HCT116 (cell line): Measurements from ENCODE around the gene BBC3. TPM values are rescaled to one million over a fixed set of nuclear protein-coding genes. Genes with fewer than 3 reads are reported as not detected.

Experiments
- ATAC-seq: fragments of 200-7000 bp; cut with Tn5 transposase; 2 replicates; pipeline ENCODE4 v1.9.1; 2020; ENCODE audit warnings: mild to moderate bottlenecking, moderate library complexity
- BruUV-seq: library from RNA; stranded (reverse); fragments of 400-500 nt; replicated peaks from 2 replicates; lab custom pipeline; 2021; lab: Mats Ljungman, UMichigan
- CTCF ChIA-PET: fragments of 300-600 bp; sonication (Branson Sonifier 250); formaldehyde crosslinking; loops from one replicate; lab custom pipeline; 2021; ENCODE audit warnings: antibody characterized with exemption; lab: Charles Lee
- POLR2A ChIA-PET: fragments of 300-600, 350-600 bp; sonication (Branson Sonifier 250); formaldehyde crosslinking; loops from one replicate; lab custom pipeline; 2021; ENCODE audit warnings: antibody characterized with exemption; lab: Charles Lee
- RAD21 ChIA-PET, 2 experiments: fragments of 300-600 bp; sonication (Branson Sonifier 250); formaldehyde crosslinking; loops; one replicate each; lab custom pipeline; 2023; ENCODE audit warnings: low total read pairs in 2 of 2; ENCODE audit not compliant: uncharacterized antibody in 2 of 2, unreplicated experiment in 2 of 2, low non-redundant PET in 1 of 2; lab: Charles Lee
- DNase-seq: peaks from one replicate; pipeline ENCODE4 v3.0.0-alpha.2; 2010; ENCODE audit warnings: low read depth, low spot score
- H2AFZ ChIP-seq: fragments of 200-600 bp; shearing (Covaris generic), sonication (generic); 2 replicates; pipeline ENCODE4 v1.6.1; 2017; ENCODE audit warnings: low read depth, mixed run types, mixed read lengths, antibody characterized with exemption, low read length; ENCODE audit not compliant: poor library complexity, severe bottlenecking
- H3K27ac ChIP-seq: 2 replicates; pipeline ENCODE4 v1.5.1; 2012; ENCODE audit warnings: low read depth, low read length
- H3K27me3 ChIP-seq: fragments of 200-600 bp; sonication (generic); 2 replicates; pipeline ENCODE4 v1.6.1; 2016; ENCODE audit warnings: mixed run types, low read length, mixed read lengths; ENCODE audit not compliant: insufficient read depth
- H3K36me3 ChIP-seq, 2 experiments: fragments of 200-500 bp in 1 of 2; fragments of 200-600 bp in 1 of 2; sonication (Bioruptor generic) in 1 of 2; sonication (generic) in 1 of 2; 2 replicates each; pipeline versions ENCODE4 v1.5.1 to v1.6.1; 2014 to 2016; ENCODE audit warnings: low read length in 2 of 2, inconsistent platforms in 1 of 2, mixed read lengths in 1 of 2, mixed run types in 1 of 2; ENCODE audit not compliant: insufficient read depth in 2 of 2, control insufficient read depth in 1 of 2
- H3K4me1 ChIP-seq, 2 experiments: fragments of 200-600 bp in 1 of 2; sonication (generic) in 1 of 2; 2 replicates each; pipeline versions ENCODE4 v1.5.1 to v1.6.1; 2012 to 2017; ENCODE audit warnings: low read length in 2 of 2, inconsistent platforms in 1 of 2, mild to moderate bottlenecking in 1 of 2, mixed read lengths in 1 of 2, mixed run types in 1 of 2, moderate library complexity in 1 of 2; ENCODE audit not compliant: insufficient read depth in 2 of 2, control insufficient read depth in 1 of 2
- H3K4me2 ChIP-seq: fragments of 200-600 bp; sonication (generic); 2 replicates; pipeline ENCODE4 v1.6.1; 2017; ENCODE audit warnings: mixed run types, low read length, mixed read lengths
- H3K4me3 ChIP-seq, 2 experiments: fragments of 200-600 bp in 1 of 2; sonication (generic) in 1 of 2; replicated peaks in 1 of 2; 2 replicates each; pipeline ENCODE4 v1.5.1; 2011 to 2016; ENCODE audit warnings: low read length in 2 of 2, control low read depth in 1 of 2, low read depth in 1 of 2, mild to moderate bottlenecking in 1 of 2, mixed read lengths in 1 of 2, mixed run types in 1 of 2
- H3K79me2 ChIP-seq: fragments of 200-600 bp; sonication (generic); 2 replicates; pipeline ENCODE4 v1.6.1; 2017; ENCODE audit warnings: mild to moderate bottlenecking, mixed run types, low read length, moderate library complexity, mixed read lengths; ENCODE audit not compliant: insufficient read depth
- H3K9ac ChIP-seq: fragments of 200-600 bp; sonication (generic); 2 replicates; pipeline ENCODE4 v1.6.1; 2016; ENCODE audit warnings: low read length, mixed read lengths
- H3K9me2 ChIP-seq: fragments of 200-600 bp; sonication (generic), shearing (Covaris generic); 2 replicates; pipeline ENCODE4 v1.6.1; 2017; ENCODE audit warnings: mixed run types, mild to moderate bottlenecking, moderate library complexity; ENCODE audit not compliant: insufficient read depth
- H3K9me3 ChIP-seq, 2 experiments: fragments of 200-500 bp in 1 of 2; fragments of 200-600 bp in 1 of 2; sonication (Bioruptor generic) in 1 of 2; sonication (generic) in 1 of 2; 2 replicates each; pipeline ENCODE4 v1.6.1; 2014 to 2017; ENCODE audit warnings: low read length in 2 of 2, mixed read lengths in 2 of 2, inconsistent platforms in 1 of 2, low read depth in 1 of 2, mild to moderate bottlenecking in 1 of 2, mixed run types in 1 of 2, moderate library complexity in 1 of 2; ENCODE audit not compliant: control insufficient read depth in 1 of 2, insufficient read depth in 1 of 2
- H4K20me1 ChIP-seq: fragments of 200-600 bp; sonication (generic), shearing (Covaris generic); 2 replicates; pipeline ENCODE4 v1.6.1; 2017; ENCODE audit warnings: mixed run types, mild to moderate bottlenecking, moderate library complexity; ENCODE audit not compliant: insufficient read depth
- CBX3 ChIP-seq: IDR thresholded peaks from 2 replicates; pipeline ENCODE4 v1.6.1; 2012; ENCODE audit warnings: low read depth
- CEBPB ChIP-seq: IDR thresholded peaks from 2 replicates; pipeline ENCODE4 v1.6.1; 2012; ENCODE audit warnings: low read depth
- EGR1 ChIP-seq: IDR thresholded peaks from 2 replicates; pipeline ENCODE4 v1.6.1; 2012; ENCODE audit warnings: low read depth
- ELF1 ChIP-seq: IDR thresholded peaks from 2 replicates; pipeline ENCODE4 v1.6.1; 2012; ENCODE audit warnings: low read depth, borderline replicate concordance
- EZH2 ChIP-seq: fragments of 200-600 bp; sonication (generic); IDR thresholded peaks from 2 replicates; pipeline ENCODE4 v1.6.1; 2017; ENCODE audit warnings: antibody characterized with exemption, mixed run types
- JUND ChIP-seq: IDR thresholded peaks from 2 replicates; pipeline ENCODE4 v1.6.1; 2012
- POLR2A ChIP-seq: IDR thresholded peaks from 2 replicates; pipeline ENCODE4 v1.7.0; 2011; ENCODE audit warnings: borderline replicate concordance; ENCODE audit not compliant: insufficient read depth, insufficient read length; ENCODE audit errors: extremely low read depth
- POLR2AphosphoS5 ChIP-seq: IDR thresholded peaks from 2 replicates; pipeline ENCODE4 v1.6.1; 2011; ENCODE audit warnings: mild to moderate bottlenecking, low read depth, low read length, moderate library complexity
- REST ChIP-seq: IDR thresholded peaks from 2 replicates; pipeline ENCODE4 v1.6.1; 2012; ENCODE audit warnings: low read depth
- SIN3A ChIP-seq: IDR thresholded peaks from 2 replicates; pipeline ENCODE4 v1.6.1; 2012; ENCODE audit warnings: low read depth
- SP1 ChIP-seq: IDR thresholded peaks from 2 replicates; pipeline ENCODE4 v1.6.1; 2012; ENCODE audit warnings: low read depth
- SRF ChIP-seq: IDR thresholded peaks from 2 replicates; pipeline ENCODE4 v1.6.1; 2012; ENCODE audit warnings: low read depth
- TCF7L2 ChIP-seq: IDR thresholded peaks from 2 replicates; pipeline ENCODE4 v1.7.0; 2011; ENCODE audit warnings: borderline replicate concordance, inconsistent platforms; ENCODE audit not compliant: insufficient read depth, insufficient read length; ENCODE audit errors: extremely low read depth
- YY1 ChIP-seq: IDR thresholded peaks from 2 replicates; pipeline ENCODE4 v1.6.1; 2011; ENCODE audit warnings: low read length, low read depth, moderate library complexity, mild to moderate bottlenecking; ENCODE audit not compliant: insufficient replicate concordance; ENCODE audit errors: extremely low read depth
- ZNF274 ChIP-seq: fragments of 200-500 bp; sonication (Bioruptor generic); IDR thresholded peaks from 2 replicates; pipeline ENCODE4 v1.6.1; 2014; ENCODE audit warnings: mild to moderate bottlenecking, low read depth, low read length, inconsistent platforms
- intact Hi-C: fragments of 100-400 bp; cut with micrococcal nuclease; formaldehyde crosslinking; loops from 2 replicates; pipeline ENCODE4 v1.10.0; 2022
- total RNA-seq: library from RNA; stranded (reverse); gene quantifications from one replicate; pipeline ENCODE4 v1.2.1, GENCODE V29; 2021; ENCODE audit not compliant: unreplicated experiment
- TF ChIP-seq, protein P1 (sequence below), 3 experiments: fragments of 200-600 bp in 1 of 3; sonication (generic) in 1 of 3; IDR thresholded peaks in 2 of 3; conservative IDR thresholded peaks in 1 of 3; 2 replicates each; pipeline ENCODE4 v1.5.1; 2012 to 2017; ENCODE audit warnings: low read depth in 2 of 3, low read length in 2 of 3, antibody characterized with exemption in 1 of 3, borderline replicate concordance in 1 of 3, control low read depth in 1 of 3, mild to moderate bottlenecking in 1 of 3, mixed read lengths in 1 of 3, mixed run types in 1 of 3, moderate library complexity in 1 of 3; ENCODE audit not compliant: insufficient read depth in 1 of 3
- TF ChIP-seq, protein P2 (sequence below): IDR thresholded peaks from 2 replicates; pipeline ENCODE4 v1.6.1; 2012

The BBC3 gene
- total RNA-seq, 1 experiment from 2014 or later = 45.0 TPM

DNA sequence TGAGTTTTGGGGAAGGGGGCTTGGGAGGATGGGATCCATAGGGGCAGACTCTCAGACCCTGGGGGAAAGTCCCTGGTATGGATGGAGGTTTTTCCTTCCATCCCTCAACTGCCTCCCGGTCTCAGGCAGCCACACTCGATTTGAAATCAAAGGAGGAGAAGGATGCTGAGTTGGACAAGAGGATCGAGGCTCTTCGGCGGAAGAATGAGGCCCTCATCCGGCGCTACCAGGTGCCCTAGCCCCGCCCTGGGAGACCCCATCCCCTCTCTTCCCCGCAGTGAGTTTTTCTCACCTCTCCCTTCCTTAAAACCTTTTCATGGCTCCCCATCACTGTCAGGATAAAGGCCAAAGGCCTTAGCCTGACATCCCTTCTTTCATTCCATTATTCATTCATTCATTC is 27.4 kb upstream of the BBC3 start:
- Histone ChIP-seq H3K9me2 (no peaks in the 10 kb centered on the region), H3K36me3 (peaks cover 19 to 38% of the 10 kb centered on the region in 2 experiments; a peak in 3 of 4 replicates)

More for the DNA sequence above, 27.4 kb upstream of the BBC3 start:
- TF ChIP-seq, protein P1, sequence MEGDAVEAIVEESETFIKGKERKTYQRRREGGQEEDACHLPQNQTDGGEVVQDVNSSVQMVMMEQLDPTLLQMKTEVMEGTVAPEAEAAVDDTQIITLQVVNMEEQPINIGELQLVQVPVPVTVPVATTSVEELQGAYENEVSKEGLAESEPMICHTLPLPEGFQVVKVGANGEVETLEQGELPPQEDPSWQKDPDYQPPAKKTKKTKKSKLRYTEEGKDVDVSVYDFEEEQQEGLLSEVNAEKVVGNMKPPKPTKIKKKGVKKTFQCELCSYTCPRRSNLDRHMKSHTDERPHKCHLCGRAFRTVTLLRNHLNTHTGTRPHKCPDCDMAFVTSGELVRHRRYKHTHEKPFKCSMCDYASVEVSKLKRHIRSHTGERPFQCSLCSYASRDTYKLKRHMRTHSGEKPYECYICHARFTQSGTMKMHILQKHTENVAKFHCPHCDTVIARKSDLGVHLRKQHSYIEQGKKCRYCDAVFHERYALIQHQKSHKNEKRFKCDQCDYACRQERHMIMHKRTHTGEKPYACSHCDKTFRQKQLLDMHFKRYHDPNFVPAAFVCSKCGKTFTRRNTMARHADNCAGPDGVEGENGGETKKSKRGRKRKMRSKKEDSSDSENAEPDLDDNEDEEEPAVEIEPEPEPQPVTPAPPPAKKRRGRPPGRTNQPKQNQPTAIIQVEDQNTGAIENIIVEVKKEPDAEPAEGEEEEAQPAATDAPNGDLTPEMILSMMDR (IDR thresholded peaks at IDR 0.05 in 2 of 3, conservative IDR thresholded peaks at IDR 0.05 in 1 of 3; ENCODE audit: borderline replicate concordance in 1 of 3, insufficient read depth in 1 of 3, low read depth in 2 of 3, low read length in 2 of 3) = no peak
- TF ChIP-seq CEBPB (no peak), EZH2 (no peak), POLR2AphosphoS5 (no peak), CBX3 (no peak), YY1 (no peak), ELF1 (no peak), SIN3A (no peak), TCF7L2 (no peak), REST (no peak), ZNF274 (no peak), POLR2A (no peak), SRF (no peak), EGR1 (no peak), SP1 (no peak), JUND (no peak)
- TF ChIP-seq, protein P2, sequence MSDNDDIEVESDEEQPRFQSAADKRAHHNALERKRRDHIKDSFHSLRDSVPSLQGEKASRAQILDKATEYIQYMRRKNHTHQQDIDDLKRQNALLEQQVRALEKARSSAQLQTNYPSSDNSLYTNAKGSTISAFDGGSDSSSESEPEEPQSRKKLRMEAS = no peak
- TF ChIP-seq, all 23 proteins: peak for 0
- Histone ChIP-seq H3K4me2 (peak overlapping the region; percentile 90), H3K27ac (peak overlapping the region; percentile 69), H3K79me2 (peaks cover 27% of the 10 kb centered on the region), H3K4me3 (peak overlapping the region; percentile 77 to 90), H3K9ac (peak overlapping the region; percentile 76), H3K27me3 (no peaks in the 10 kb centered on the region), H3K4me1 (peaks cover 17 to 26% of the 10 kb centered on the region in 2 experiments), H2AFZ (no peak overlapping the region), H3K9me3 (no peaks in the 10 kb centered on the region), H4K20me1 (no peaks in the 10 kb centered on the region)
- RAD21 ChIA-PET = no interaction called here
- BruUV-seq = no TSS peak
- DNase-seq (no peak), ATAC-seq (no peak)
- intact Hi-C loops = loop anchor here (5.0 kb wide), 1 partner anchor 221 kb away; no protein-coding TSS in a partner anchor
- POLR2A ChIA-PET = no interaction called here
- CTCF ChIA-PET = no interaction called here
